HUES6 (cell line): ENCODE data around the gene TOM1L2.
A peak's percentile ranks its signal among the peaks of the same experiment; 100 is the strongest.

Experiments used
- H3K27ac ChIP-seq: 2 replicates; pipeline ENCODE4 v1.7.0; 2013; ENCODE audit warnings: low read depth, mild to moderate bottlenecking, low read length, inconsistent platforms
- H3K27me3 ChIP-seq: 2 replicates; pipeline ENCODE4 v1.6.1; 2013; ENCODE audit warnings: low read length; ENCODE audit not compliant: control insufficient read depth, insufficient read depth
- H3K36me3 ChIP-seq: 2 replicates; pipeline ENCODE4 v1.6.1; 2013; ENCODE audit warnings: low read length; ENCODE audit not compliant: control insufficient read depth, insufficient read depth
- H3K4me1 ChIP-seq: 2 replicates; pipeline ENCODE4 v1.6.1; 2013; ENCODE audit warnings: low read length; ENCODE audit not compliant: control insufficient read depth, insufficient read depth
- H3K4me3 ChIP-seq: 2 replicates; pipeline ENCODE4 v1.5.1; 2013; ENCODE audit warnings: low read depth, low read length
- H3K9ac ChIP-seq: one replicate; pipeline ENCODE4 v1.6.1; 2013; ENCODE audit warnings: mild to moderate bottlenecking, low read length
- H3K9me3 ChIP-seq: 2 replicates; pipeline ENCODE4 v1.6.1; 2013; ENCODE audit warnings: low read depth, low read length; ENCODE audit not compliant: control insufficient read depth, insufficient read depth

The TOM1L2 gene

GRCh38 chr17:17972126-17972951 lies at the start of gene TOM1L2, which contains the start of gene DRC3:
TOM1L2 (minus strand) TSS chr17:17972400; CDS start chr17:17972313, 87 bp downstream.
DRC3 (plus strand) TSS chr17:17972862; CDS start chr17:17977599, 4,737 bp downstream.
- Histone ChIP-seq H3K9me3 (no peaks in the 10 kb centered on the region), H3K4me1 (0 out of 2 replicates have a peak, but pooled peaks cover 2% of the 10 kb centered on the region), H3K9ac (peak within 1 kb of the TSS; percentile 47), H3K27me3 (no peaks in the 10 kb centered on the region), H3K27ac (no peak within 1 kb of the TSS), H3K4me3 (peak within 1 kb of the TSS; percentile 72), H3K36me3 (no peaks in the 10 kb centered on the region)

- Histone ChIP-seq H3K9ac (no peak overlapping the region), H3K4me1 (no peaks in the 10 kb centered on the region), H3K9me3 (no peaks in the 10 kb centered on the region), H3K36me3 (peaks cover 4% of the 10 kb centered on the region), H3K27ac (no peak overlapping the region), H3K4me3 (no peak overlapping the region), H3K27me3 (no peaks in the 10 kb centered on the region)
These were observed 49.2 kb upstream of the TOM1L2 start for GRCh38 chr17:18021372-18021771.

GRCh38 chr17:18020971-18021370 lies 48.8 kb upstream of the TOM1L2 start:
- no peak overlapping the region for H3K4me3 ChIP-seq
- no peak overlapping the region for H3K27ac ChIP-seq
- peaks cover 4% of the 10 kb centered on the region for H3K36me3 ChIP-seq
- no peak overlapping the region for H3K9ac ChIP-seq
- H3K4me1 ChIP-seq, result no peaks in the 10 kb centered on the region
- no peaks in the 10 kb centered on the region for H3K9me3 ChIP-seq
- H3K27me3 ChIP-seq, result no peaks in the 10 kb centered on the region

- Histone ChIP-seq H3K4me3 (no peak overlapping the region), H3K9ac (no peak overlapping the region), H3K27me3 (no peaks in the 10 kb centered on the region), H3K27ac (no peak overlapping the region), H3K36me3 (peaks cover 10% of the 10 kb centered on the region), H3K4me1 (no peaks in the 10 kb centered on the region), H3K9me3 (no peaks in the 10 kb centered on the region)
These were observed 47.6 kb upstream of the TOM1L2 start for GRCh38 chr17:18019838-18020154.

- Histone ChIP-seq H3K27me3 (no peaks in the 10 kb centered on the region), H3K4me3 (no peak overlapping the region), H3K4me1 (no peaks in the 10 kb centered on the region), H3K9ac (no peak overlapping the region), H3K27ac (no peak overlapping the region), H3K9me3 (no peaks in the 10 kb centered on the region), H3K36me3 (peaks cover 10% of the 10 kb centered on the region)
These were observed 46.3 kb upstream of the TOM1L2 start for GRCh38 chr17:18018411-18018921.

- Histone ChIP-seq H3K9ac (no peak overlapping the region), H3K27ac (no peak overlapping the region), H3K4me3 (no peak overlapping the region), H3K36me3 (peaks cover 10% of the 10 kb centered on the region), H3K27me3 (no peaks in the 10 kb centered on the region), H3K4me1 (no peaks in the 10 kb centered on the region), H3K9me3 (no peaks in the 10 kb centered on the region)
These were observed 45.8 kb upstream of the TOM1L2 start for GRCh38 chr17:18017958-18018357.

GRCh38 chr17:18016426-18016825 lies 44.2 kb upstream of the TOM1L2 start:
- Histone ChIP-seq H3K9me3 (no peaks in the 10 kb centered on the region), H3K9ac (no peak overlapping the region), H3K36me3 (peaks cover 10% of the 10 kb centered on the region), H3K4me1 (no peaks in the 10 kb centered on the region), H3K27ac (no peak overlapping the region), H3K4me3 (no peak overlapping the region), H3K27me3 (no peaks in the 10 kb centered on the region)

GRCh38 chr17:18015593-18015992 lies 43.4 kb upstream of the TOM1L2 start:
- no peak overlapping the region for H3K27ac ChIP-seq
- H3K36me3 ChIP-seq, result peaks cover 9% of the 10 kb centered on the region

GRCh38 chr17:18014006-18014405 lies 41.8 kb upstream of the TOM1L2 start:
- H3K27me3 ChIP-seq, result no peaks in the 10 kb centered on the region
- H3K9ac ChIP-seq, result no peak overlapping the region
- H3K4me1 ChIP-seq, result no peaks in the 10 kb centered on the region
- no peaks in the 10 kb centered on the region for H3K9me3 ChIP-seq
- peaks cover 9% of the 10 kb centered on the region for H3K36me3 ChIP-seq
- no peak overlapping the region for H3K27ac ChIP-seq
- H3K4me3 ChIP-seq, result no peak overlapping the region

More at GRCh38 chr17:18015593-18015992, 43.4 kb upstream of the TOM1L2 start:
- Histone ChIP-seq H3K27me3 (no peaks in the 10 kb centered on the region), H3K9ac (no peak overlapping the region), H3K4me3 (no peak overlapping the region), H3K9me3 (no peaks in the 10 kb centered on the region), H3K4me1 (no peaks in the 10 kb centered on the region)

GRCh38 chr17:18011286-18011685 lies 39.1 kb upstream of the TOM1L2 start:
- Histone ChIP-seq H3K9me3 (no peaks in the 10 kb centered on the region), H3K4me1 (peaks cover 5% of the 10 kb centered on the region; the same call in 1 of the 2 replicates), H3K4me3 (no peak overlapping the region), H3K27ac (no peak overlapping the region), H3K9ac (no peak overlapping the region), H3K27me3 (0 out of 2 replicates have a peak, but pooled peaks cover 3% of the 10 kb centered on the region), H3K36me3 (peaks cover 6% of the 10 kb centered on the region; the same call in 1 of the 2 replicates)

- no peaks in the 10 kb centered on the region for H3K9me3 ChIP-seq
- H3K4me3 ChIP-seq, result no peak overlapping the region
- no peaks in the 10 kb centered on the region for H3K36me3 ChIP-seq
- H3K27me3 ChIP-seq, result 0 out of 2 replicates have a peak, but pooled peaks cover 3% of the 10 kb centered on the region
- no peak overlapping the region for H3K27ac ChIP-seq
- no peak overlapping the region for H3K9ac ChIP-seq
- peaks cover 5% of the 10 kb centered on the region; the same call in 1 of the 2 replicates for H3K4me1 ChIP-seq
These were observed 37.6 kb upstream of the TOM1L2 start for GRCh38 chr17:18009609-18010420.
